ENCODE results near the gene CENATAC. TPM values are rescaled to one million over a fixed set of nuclear protein-coding genes. Genes with fewer than 3 reads are reported as not detected.
"Not testable (repeated sequence)": the region's sequence is repeated elsewhere in the genome, so short reads cannot be mapped to it uniquely, and the experiment has no call there.

Gene CENATAC
- total RNA-seq, 1 donor from 2014 or later, result 51.2 TPM

- intact Hi-C loops (cut with micrococcal nuclease), result no loop called here
Observed at GRCh38 chr11:119051440-119052162, 53.7 kb downstream of the CENATAC start.

DNA sequence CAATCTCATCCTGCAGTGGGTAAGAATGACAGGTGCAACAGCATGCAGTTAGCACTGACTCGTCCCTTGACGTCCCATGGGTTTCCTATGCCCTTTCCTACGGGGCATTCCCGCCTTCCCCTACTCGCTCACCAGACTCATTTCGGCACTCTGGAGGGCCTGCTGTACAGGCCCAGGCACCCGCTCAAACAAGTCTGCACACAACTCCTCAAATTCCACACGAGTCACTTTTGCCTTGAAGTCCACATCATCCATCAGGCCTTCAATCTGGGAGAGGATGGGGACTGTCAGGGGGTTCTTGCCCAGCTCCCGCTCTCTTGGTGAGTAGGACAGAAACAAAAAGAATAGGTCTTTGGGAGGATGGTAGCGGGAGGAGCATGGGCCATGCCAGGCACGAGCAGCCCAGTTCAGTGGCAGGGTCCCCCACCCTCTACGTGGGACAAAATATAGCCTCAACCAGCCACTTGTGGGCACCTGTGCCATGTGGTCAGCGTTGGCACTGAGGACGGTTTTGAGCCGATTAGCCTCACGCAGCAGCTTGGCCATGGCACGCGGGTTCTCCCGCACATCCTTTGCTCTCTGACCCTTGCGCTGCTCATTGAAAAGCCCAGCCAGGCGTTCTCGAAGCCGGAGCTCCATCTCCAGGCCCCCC lies 54.4 kb downstream of the CENATAC start:
- intact Hi-C loops (cut with micrococcal nuclease), result no loop called here

- intact Hi-C loops (cut with micrococcal nuclease), result no loop called here
Observed at GRCh38 chr11:119054418-119054817, 56.5 kb downstream of the CENATAC start.

DNA sequence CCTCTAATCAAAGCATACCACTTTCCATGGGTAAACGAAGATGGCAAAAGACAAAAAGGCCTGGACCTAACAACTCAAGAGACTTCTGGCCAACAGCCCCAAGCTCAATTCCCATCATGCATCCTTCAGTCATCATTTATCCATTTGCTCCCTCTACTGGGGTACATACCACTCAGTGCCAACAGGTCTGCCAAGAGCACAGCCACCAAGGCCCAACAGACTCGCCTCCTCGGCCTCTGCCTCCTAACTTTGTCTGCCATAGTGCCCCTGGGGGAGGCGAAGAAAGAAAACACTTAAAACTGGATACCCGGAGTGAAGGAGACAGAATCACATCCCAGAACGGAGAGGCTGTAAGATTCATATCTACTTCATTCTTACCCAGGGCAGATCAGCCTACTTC lies 58.0 kb downstream of the CENATAC start:
- intact Hi-C loops (cut with micrococcal nuclease), result no loop called here

DNA sequence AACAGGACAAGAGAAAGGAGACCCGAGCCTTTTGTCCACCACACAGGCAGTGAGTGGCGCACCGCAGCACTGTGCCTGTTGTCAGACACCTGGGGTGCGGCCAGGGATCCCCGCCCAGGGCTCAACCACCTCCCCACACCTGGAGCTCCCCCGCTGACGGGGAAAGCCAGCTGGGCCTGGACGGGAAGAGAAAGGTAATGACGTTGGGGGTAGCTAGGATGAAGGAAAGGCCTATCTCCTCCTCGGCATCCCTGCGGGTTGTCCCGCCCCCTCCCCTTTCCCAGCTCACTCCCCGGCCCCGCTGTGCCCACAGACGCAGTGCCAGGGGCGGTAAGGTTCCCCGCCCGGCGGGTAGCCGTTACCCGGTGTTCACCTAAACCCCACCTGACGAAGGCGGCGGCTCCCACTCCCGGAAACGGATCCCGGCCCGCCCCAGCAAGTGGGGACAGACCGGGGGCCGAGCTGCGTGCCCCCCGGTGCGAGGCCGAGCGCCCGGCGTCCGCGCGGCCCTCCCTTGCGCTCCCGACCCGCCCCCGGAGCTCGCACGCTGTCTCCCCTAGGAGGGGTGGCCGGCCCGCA lies 58.6 kb downstream of the CENATAC start:
- intact Hi-C loops (cut with micrococcal nuclease), result no loop called here

DNA sequence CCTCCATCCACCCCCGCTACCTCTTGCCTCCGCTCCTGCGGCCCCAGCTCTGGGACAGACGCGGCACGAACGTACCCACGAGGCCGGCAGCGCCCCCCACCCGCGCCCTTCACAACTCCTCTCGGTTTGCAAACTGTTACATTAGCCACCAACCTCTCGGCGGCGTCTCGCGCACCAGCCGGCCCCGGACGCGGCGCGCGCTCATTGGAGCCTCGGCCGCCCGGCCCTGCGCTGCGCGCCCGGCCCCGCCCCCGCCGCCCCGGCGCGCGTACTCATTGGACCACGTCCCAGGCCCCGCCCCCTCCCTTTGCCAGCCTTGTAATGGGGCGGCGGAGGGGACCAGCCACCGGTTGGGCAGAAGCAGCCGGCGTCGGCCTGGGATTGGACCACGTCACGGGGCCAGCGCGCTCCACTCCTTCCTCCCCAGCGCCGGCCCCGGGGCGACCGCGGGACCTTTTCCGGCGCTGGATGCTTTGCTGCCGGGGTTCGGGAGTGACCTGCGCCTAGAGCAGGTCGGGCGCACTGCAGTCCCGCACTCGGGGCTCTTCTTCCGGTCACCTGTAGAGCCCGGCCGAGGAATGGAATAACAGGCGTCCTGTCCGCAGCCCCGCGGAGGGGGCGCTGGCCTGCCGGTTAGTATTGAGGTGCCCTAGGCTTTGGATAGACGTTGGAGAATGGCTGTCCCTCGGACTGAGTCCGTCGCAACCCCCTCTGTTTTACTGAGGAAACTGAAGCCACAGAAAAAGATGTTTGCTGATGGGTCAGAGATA lies 59.2 kb downstream of the CENATAC start, which contains the start of gene HYOU1:
Gene HYOU1 (minus strand): TSS at position 206 of the 770 bp plus-strand sequence. CDS start 1,045 bp downstream, outside the sequence.
- intact Hi-C loops (cut with micrococcal nuclease), result loop anchor here (1.0 kb wide), 9 partner anchors 10 to 266 kb away; partner anchors contain the start of genes DDX6, DPAGT1, HINFP and RPS25

DNA sequence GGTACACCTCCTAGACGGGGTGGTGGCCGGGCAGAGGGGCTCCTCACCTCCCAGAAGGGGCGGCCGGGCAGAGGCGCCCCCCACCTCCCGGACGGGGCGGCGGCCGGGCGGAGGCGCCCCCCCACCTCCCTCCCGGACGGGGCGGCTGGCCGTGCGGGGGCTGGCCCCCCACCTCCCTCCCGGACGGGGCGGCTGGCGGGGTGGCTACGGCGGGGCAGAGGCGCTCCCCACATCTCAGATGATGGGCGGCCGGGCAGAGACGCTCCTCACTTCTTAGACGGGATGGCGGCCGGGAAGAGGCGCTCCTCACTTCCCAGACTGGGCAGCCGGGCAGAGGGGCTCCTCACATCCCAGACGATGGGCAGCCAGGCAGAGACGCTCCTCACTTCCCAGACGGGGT lies 61.2 kb downstream of the CENATAC start:
- intact Hi-C loops (cut with micrococcal nuclease), result not testable (repeated sequence)

GRCh38 chr11:119061256-119061655 lies 63.3 kb downstream of the CENATAC start:
- intact Hi-C loops (cut with micrococcal nuclease), result no loop called here

DNA sequence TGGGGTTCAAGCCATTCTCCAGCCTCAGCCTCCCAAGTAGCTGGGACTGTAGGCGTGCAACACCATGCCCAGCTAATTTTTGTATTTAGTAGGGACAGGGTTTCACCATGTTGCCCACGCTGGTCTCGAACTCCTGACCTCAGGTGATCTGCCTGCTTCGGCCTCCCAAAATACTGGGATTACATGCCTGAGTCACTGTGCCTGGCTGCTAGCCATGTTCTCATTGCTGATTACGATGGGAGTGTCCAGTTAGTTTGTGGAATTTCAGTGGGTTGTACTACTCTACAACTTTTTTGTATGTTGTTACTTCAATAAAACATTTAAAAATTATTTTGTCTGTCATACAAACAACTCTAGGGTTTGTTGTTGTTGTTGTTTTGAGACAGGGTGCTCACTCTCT lies 64.8 kb downstream of the CENATAC start:
- intact Hi-C loops (cut with micrococcal nuclease), result no loop called here

GRCh38 chr11:119065369-119065768 lies 67.4 kb downstream of the CENATAC start:
- intact Hi-C loops (cut with micrococcal nuclease), result loop anchor here (1.0 to 5.0 kb wide), 3 partner anchors 132 to 267 kb away; partner anchors contain the start of gene RNF26

Other genes starting within 250 kb of the CENATAC start
- gene DDX6, start 207.0 kb upstream of the CENATAC start, total RNA-seq, result 135 and 142 TPM in 2 replicates
- gene CXCR5, start 114.2 kb upstream of the CENATAC start, total RNA-seq, result 0.30 and 0.41 TPM in 2 replicates
- 54.8 and 56.5 TPM in 2 replicates for gene BCL9L, start 72.2 kb upstream of the CENATAC start, total RNA-seq
- not detected in 2 replicates for gene UPK2, start 41.8 kb upstream of the CENATAC start, total RNA-seq
- not detected in 2 replicates for gene FOXR1, start 26.4 kb upstream of the CENATAC start, total RNA-seq
- gene RPS25, start 20.2 kb downstream of the CENATAC start, total RNA-seq, result 1,476 and 1,513 TPM in 2 replicates
- 82.3 and 86.6 TPM in 2 replicates for gene TRAPPC4, start 20.6 kb downstream of the CENATAC start, total RNA-seq
- gene SLC37A4, start 32.7 kb downstream of the CENATAC start, total RNA-seq, result 21.7 and 24.1 TPM in 2 replicates
- 207 and 217 TPM in 2 replicates for gene HYOU1, start 59.1 kb downstream of the CENATAC start, total RNA-seq
- 31.7 and 36.5 TPM in 2 replicates for gene VPS11, start 69.7 kb downstream of the CENATAC start, total RNA-seq
- 35.7 and 36.0 TPM in 2 replicates for gene HMBS, start 86.7 kb downstream of the CENATAC start, total RNA-seq
- gene DPAGT1, start 103.7 kb downstream of the CENATAC start, total RNA-seq, result 68.0 and 71.5 TPM in 2 replicates
- 28.4 and 29.9 TPM in 2 replicates for gene C2CD2L, start 109.2 kb downstream of the CENATAC start, total RNA-seq
- gene HINFP, start 123.4 kb downstream of the CENATAC start, total RNA-seq, result 39.6 and 44.2 TPM in 2 replicates
- gene ABCG4, start 150.9 kb downstream of the CENATAC start, total RNA-seq, result 0.07 and 0.48 TPM in 2 replicates
- 23.7 TPM in 2 replicates for gene NLRX1, start 170.6 kb downstream of the CENATAC start, total RNA-seq
- 0.14 and 0.23 TPM in 2 replicates for gene NHERF4, start 187.3 kb downstream of the CENATAC start, total RNA-seq
- 41.1 and 43.4 TPM in 2 replicates for gene CBL, start 208.2 kb downstream of the CENATAC start, total RNA-seq